SK-N-SH (cell line): ENCODE measurements around the gene TMPRSS9. TPM values are rescaled to one million over a fixed set of nuclear protein-coding genes. Genes with fewer than 3 reads are reported as not detected.

ENCODE experiments used
- CTCF ChIA-PET: fragments of 300-600, 350-600 bp; formaldehyde crosslinking; extraction: SDS; loops from one replicate; lab custom pipeline; 2021; lab: Yijun Ruan, JAX
- POLR2A ChIA-PET: fragments of 350-600 bp; sonication (Branson Sonifier 250); formaldehyde crosslinking; extraction: SDS; loops from one replicate; lab custom pipeline; 2020; ENCODE audit warnings: antibody characterized with exemption, inconsistent platforms; lab: Yijun Ruan, JAX
- DNase-seq: peaks from one replicate; pipeline ENCODE4 v3.0.0; 2012
- H2AFZ ChIP-seq: fragments of 200-600 bp; sonication (generic); 2 replicates; pipeline ENCODE4 v1.8.1; 2016; ENCODE audit warnings: antibody characterized with exemption, mild to moderate bottlenecking, low read depth
- H3F3A ChIP-seq: fragments of 200-600 bp; sonication (generic); replicated peaks from 2 replicates; pipeline ENCODE3; 2016; ENCODE audit warnings: antibody characterized with exemption, mild to moderate bottlenecking; ENCODE audit not compliant: insufficient read depth
- H3K27ac ChIP-seq, 2 experiments: fragments of 200-500 bp in 1 of 2; fragments of 200-600 bp in 1 of 2; sonication (Bioruptor generic) in 1 of 2; sonication (generic), shearing (Covaris generic) in 1 of 2; 2 replicates each; pipeline versions ENCODE4 v1.5.1 to v1.6.1; 2014 to 2016; ENCODE audit warnings: low read depth in 2 of 2, inconsistent platforms in 1 of 2, low read length in 1 of 2, mild to moderate bottlenecking in 1 of 2, mixed read lengths in 1 of 2
- H3K27me3 ChIP-seq: fragments of 200-600 bp; sonication (generic), shearing (Covaris generic); 2 replicates; pipeline ENCODE4 v1.6.1; 2016; ENCODE audit warnings: mixed run types; ENCODE audit not compliant: insufficient read depth
- H3K36me3 ChIP-seq, 2 experiments: fragments of 200-500 bp in 1 of 2; fragments of 200-600 bp in 1 of 2; sonication (Bioruptor generic) in 1 of 2; sonication (generic) in 1 of 2; replicated peaks in 1 of 2; 2 replicates each; pipeline versions ENCODE3 to v1.5.1; 2014 to 2016; ENCODE audit warnings: low read length in 1 of 2, mild to moderate bottlenecking in 1 of 2; ENCODE audit not compliant: insufficient read depth in 2 of 2, control insufficient read depth in 1 of 2
- H3K4me1 ChIP-seq, 2 experiments: fragments of 200-500 bp in 1 of 2; fragments of 200-600 bp in 1 of 2; sonication (Bioruptor generic) in 1 of 2; sonication (generic), shearing (Covaris generic) in 1 of 2; 2 replicates each; pipeline versions ENCODE4 v1.5.1 to v1.6.1; 2014 to 2016; ENCODE audit warnings: low read depth in 1 of 2, low read length in 1 of 2, mixed run types in 1 of 2; ENCODE audit not compliant: insufficient read depth in 2 of 2, control insufficient read depth in 1 of 2
- H3K4me2 ChIP-seq: fragments of 200-600 bp; sonication (generic), shearing (Covaris generic); 2 replicates; pipeline ENCODE4 v1.6.1; 2017; ENCODE audit warnings: mixed run types
- H3K4me3 ChIP-seq, 2 experiments: fragments of 200-500 bp in 1 of 2; fragments of 200-600 bp in 1 of 2; sonication (Bioruptor generic) in 1 of 2; sonication (generic), shearing (Covaris generic) in 1 of 2; 2 replicates each; pipeline versions ENCODE4 v1.5.1 to v1.8.1; 2014 to 2016; ENCODE audit warnings: low read depth in 2 of 2, inconsistent platforms in 1 of 2, low read length in 1 of 2, mild to moderate bottlenecking in 1 of 2, mixed read lengths in 1 of 2, moderate library complexity in 1 of 2
- H3K79me2 ChIP-seq: fragments of 200-600 bp; sonication (generic); 2 replicates; pipeline ENCODE4 v1.8.1; 2017; ENCODE audit warnings: mild to moderate bottlenecking; ENCODE audit not compliant: insufficient read depth
- H3K9ac ChIP-seq: fragments of 200-600 bp; sonication (generic); 2 replicates; pipeline ENCODE4 v1.6.1; 2017; ENCODE audit warnings: mixed run types
- H3K9me2 ChIP-seq: fragments of 200-600 bp; sonication (generic); 2 replicates; pipeline ENCODE4 v1.6.1; 2017; ENCODE audit warnings: mixed run types
- H3K9me3 ChIP-seq: fragments of 200-600 bp; sonication (generic); 2 replicates; pipeline ENCODE4 v1.6.1; 2017; ENCODE audit warnings: mixed run types, mild to moderate bottlenecking, moderate library complexity
- H4K20me1 ChIP-seq: fragments of 200-600 bp; sonication (generic); 2 replicates; pipeline ENCODE4 v1.6.1; 2017; ENCODE audit warnings: mild to moderate bottlenecking, mixed run types; ENCODE audit not compliant: insufficient read depth
- EP300 ChIP-seq, 2 experiments: IDR thresholded peaks; 2 replicates each; pipeline versions ENCODE4 v1.4.0 to v1.6.1; 2012; ENCODE audit warnings: borderline replicate concordance in 1 of 2, low read depth in 1 of 2, low read length in 1 of 2
- EZH2phosphoT487 ChIP-seq: fragments of 200-600 bp; sonication (generic); IDR thresholded peaks from 2 replicates; pipeline ENCODE4 v1.6.1; 2017; ENCODE audit warnings: low read depth, mixed run types, mild to moderate bottlenecking, antibody characterized with exemption, moderate library complexity, borderline replicate concordance
- NRF1 ChIP-seq: IDR thresholded peaks from 2 replicates; pipeline ENCODE4 v1.6.1; 2012; ENCODE audit warnings: low read depth, mild to moderate bottlenecking, low read length
- RFX5 ChIP-seq: IDR thresholded peaks from 2 replicates; pipeline ENCODE4 v1.6.1; 2012; ENCODE audit warnings: mild to moderate bottlenecking, improper control_type of control experiment, low read length
- RXRA ChIP-seq: IDR thresholded peaks from 2 replicates; pipeline ENCODE4 v1.4.0; 2012; ENCODE audit warnings: low read depth, mild to moderate bottlenecking, borderline replicate concordance
- SMC3 ChIP-seq: IDR thresholded peaks from 2 replicates; pipeline ENCODE4 v1.6.1; 2012; ENCODE audit warnings: low read depth, low read length, improper control_type of control experiment
- WGBS: methylation state at CpG from one replicate; pipeline ENCODE4 v1.1.6; 2017; ENCODE audit warnings: low lambda C conversion rate; 5-methylcytosine and 5-hydroxymethylcytosine counted together
- polyA plus RNA-seq, 3 experiments: library from polyadenylated mRNA; depleted of rRNA; stranded (reverse); fragments of >200 nt; gene quantifications; 2 replicates each; pipeline ENCODE4 v1.2.3, GENCODE V29; 2012
- TF ChIP-seq, protein P1 (sequence below): IDR thresholded peaks from 2 replicates; pipeline ENCODE4; 2012
- TF ChIP-seq, protein P2 (sequence below): IDR thresholded peaks from 2 replicates; pipeline ENCODE4 v1.6.1; 2012; ENCODE audit warnings: mild to moderate bottlenecking, low read depth, low read length, moderate library complexity

TMPRSS9 gene
- polyA plus RNA-seq, 1 of the 3 experiments (the other 2 are of a cell fraction) = not detected

DNA sequence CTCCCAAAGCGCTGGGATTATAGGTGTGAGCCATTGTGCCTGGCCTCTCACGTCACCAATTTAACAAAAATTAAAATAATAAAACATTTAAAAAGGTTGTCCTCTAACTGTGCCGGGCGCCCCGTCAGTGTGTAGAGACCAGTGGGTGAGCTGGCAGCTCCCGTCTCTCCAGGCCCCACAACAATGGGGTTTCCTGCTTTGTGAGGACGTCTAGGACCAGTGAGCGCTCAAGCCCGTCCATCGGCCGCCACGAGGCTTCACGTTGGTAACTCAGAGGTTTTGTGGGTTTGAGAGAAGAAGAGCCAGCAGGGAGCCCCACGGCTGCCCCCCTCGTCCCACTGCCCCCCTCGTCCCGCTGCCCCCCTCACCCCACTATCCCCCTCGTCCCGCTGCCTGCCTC, 36.4 kb upstream of the TMPRSS9 start:
- ChIA-PET CTCF (interaction anchor here (1.3 to 3.7 kb wide), 2 partner anchors 49 to 313 kb away, joined by 3 to 16 read pairs; no protein-coding TSS in a partner anchor), POLR2A (no interaction called here)
- H3K27ac ChIP-seq = no peak overlapping the region
- no peaks in the 10 kb centered on the region for H3K9me3 ChIP-seq
- peaks cover 3 to 21% of the 10 kb centered on the region in 2 experiments for H3K36me3 ChIP-seq
- no peaks in the 10 kb centered on the region for H3K9me2 ChIP-seq
- 93% methylated on average over 15 of the region's 19 CpGs for WGBS
- H3K27me3 ChIP-seq = no peaks in the 10 kb centered on the region
- H3K4me1 ChIP-seq = peaks cover 0 to 4% of the 10 kb centered on the region in 2 experiments; a peak in 2 of 4 replicates
- no peak overlapping the region for H2AFZ ChIP-seq
- peaks cover 32% of the 10 kb centered on the region for H3K79me2 ChIP-seq
- DNase-seq = no peak
- 0 out of 2 replicates have a peak, but pooled peaks cover 8% of the 10 kb centered on the region for H4K20me1 ChIP-seq
- no peak overlapping the region for H3K4me3 ChIP-seq
- TF ChIP-seq, protein P1, sequence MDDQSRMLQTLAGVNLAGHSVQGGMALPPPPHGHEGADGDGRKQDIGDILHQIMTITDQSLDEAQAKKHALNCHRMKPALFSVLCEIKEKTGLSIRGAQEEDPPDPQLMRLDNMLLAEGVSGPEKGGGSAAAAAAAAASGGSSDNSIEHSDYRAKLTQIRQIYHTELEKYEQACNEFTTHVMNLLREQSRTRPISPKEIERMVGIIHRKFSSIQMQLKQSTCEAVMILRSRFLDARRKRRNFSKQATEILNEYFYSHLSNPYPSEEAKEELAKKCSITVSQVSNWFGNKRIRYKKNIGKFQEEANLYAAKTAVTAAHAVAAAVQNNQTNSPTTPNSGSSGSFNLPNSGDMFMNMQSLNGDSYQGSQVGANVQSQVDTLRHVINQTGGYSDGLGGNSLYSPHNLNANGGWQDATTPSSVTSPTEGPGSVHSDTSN = no peak
- TF ChIP-seq RXRA (no peak), EZH2phosphoT487 (no peak), NRF1 (no peak)
- TF ChIP-seq, protein P2, sequence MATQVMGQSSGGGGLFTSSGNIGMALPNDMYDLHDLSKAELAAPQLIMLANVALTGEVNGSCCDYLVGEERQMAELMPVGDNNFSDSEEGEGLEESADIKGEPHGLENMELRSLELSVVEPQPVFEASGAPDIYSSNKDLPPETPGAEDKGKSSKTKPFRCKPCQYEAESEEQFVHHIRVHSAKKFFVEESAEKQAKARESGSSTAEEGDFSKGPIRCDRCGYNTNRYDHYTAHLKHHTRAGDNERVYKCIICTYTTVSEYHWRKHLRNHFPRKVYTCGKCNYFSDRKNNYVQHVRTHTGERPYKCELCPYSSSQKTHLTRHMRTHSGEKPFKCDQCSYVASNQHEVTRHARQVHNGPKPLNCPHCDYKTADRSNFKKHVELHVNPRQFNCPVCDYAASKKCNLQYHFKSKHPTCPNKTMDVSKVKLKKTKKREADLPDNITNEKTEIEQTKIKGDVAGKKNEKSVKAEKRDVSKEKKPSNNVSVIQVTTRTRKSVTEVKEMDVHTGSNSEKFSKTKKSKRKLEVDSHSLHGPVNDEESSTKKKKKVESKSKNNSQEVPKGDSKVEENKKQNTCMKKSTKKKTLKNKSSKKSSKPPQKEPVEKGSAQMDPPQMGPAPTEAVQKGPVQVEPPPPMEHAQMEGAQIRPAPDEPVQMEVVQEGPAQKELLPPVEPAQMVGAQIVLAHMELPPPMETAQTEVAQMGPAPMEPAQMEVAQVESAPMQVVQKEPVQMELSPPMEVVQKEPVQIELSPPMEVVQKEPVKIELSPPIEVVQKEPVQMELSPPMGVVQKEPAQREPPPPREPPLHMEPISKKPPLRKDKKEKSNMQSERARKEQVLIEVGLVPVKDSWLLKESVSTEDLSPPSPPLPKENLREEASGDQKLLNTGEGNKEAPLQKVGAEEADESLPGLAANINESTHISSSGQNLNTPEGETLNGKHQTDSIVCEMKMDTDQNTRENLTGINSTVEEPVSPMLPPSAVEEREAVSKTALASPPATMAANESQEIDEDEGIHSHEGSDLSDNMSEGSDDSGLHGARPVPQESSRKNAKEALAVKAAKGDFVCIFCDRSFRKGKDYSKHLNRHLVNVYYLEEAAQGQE = no peak
- no peak overlapping the region for H3K9ac ChIP-seq
- no peak overlapping the region for H3K4me2 ChIP-seq
- H3F3A ChIP-seq = no peaks in the 10 kb centered on the region

DNA sequence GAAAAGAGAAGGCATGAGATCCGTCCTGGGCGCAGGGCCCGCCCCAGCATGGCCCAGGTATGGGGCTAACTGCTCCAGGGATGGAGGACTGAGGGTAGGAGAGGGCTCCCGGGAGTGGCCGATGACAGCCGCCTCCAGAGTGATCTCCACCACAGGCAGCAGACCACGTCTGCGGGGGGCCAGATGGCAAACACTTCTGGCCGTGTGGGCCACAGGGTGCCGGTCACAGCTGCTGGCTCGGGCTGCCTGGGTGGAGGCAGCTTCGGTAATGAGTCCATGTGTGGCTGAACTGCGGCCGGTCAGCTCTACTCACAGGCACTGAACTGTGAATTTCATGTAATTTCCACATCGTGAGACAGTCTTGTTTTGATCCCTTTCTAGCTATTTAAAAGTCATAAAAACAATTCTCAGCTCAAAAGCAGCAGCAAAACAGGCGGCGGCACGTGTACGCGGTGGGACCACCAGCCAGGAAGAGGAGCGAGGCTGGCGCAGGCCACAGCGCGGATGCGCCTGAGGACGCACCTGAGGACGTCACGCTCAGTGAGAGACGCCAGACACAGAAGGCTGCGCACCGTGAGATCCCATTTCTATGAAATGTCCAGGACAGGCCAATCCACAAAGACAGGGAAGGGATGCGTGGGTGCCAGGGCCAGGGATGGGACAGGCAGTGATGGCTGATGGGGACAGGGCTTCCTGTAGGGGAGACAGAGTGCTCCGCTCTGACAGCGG, 35.7 kb upstream of the TMPRSS9 start:
- Histone ChIP-seq H4K20me1 (0 out of 2 replicates have a peak, but pooled peaks cover 8% of the 10 kb centered on the region), H3K4me1 (peaks cover 1 to 8% of the 10 kb centered on the region in 2 experiments; a peak in 2 of 4 replicates), H3K36me3 (peaks cover 3 to 21% of the 10 kb centered on the region in 2 experiments), H3F3A (no peaks in the 10 kb centered on the region), H3K27me3 (no peaks in the 10 kb centered on the region), H3K9me2 (no peaks in the 10 kb centered on the region), H3K9me3 (no peaks in the 10 kb centered on the region), H3K79me2 (peaks cover 39% of the 10 kb centered on the region), H3K27ac (no peak overlapping the region), H2AFZ (no peak overlapping the region), H3K4me3 (no peak overlapping the region), H3K4me2 (no peak overlapping the region), H3K9ac (no peak overlapping the region)
- WGBS = 94% methylated on average over 28 of the region's 34 CpGs
- ChIA-PET POLR2A (no interaction called here), CTCF (interaction anchor here (3.7 to 5.2 kb wide), 2 partner anchors 9 to 49 kb away, joined by 16 to 51 read pairs; no protein-coding TSS in a partner anchor)
- no peak for DNase-seq
- TF ChIP-seq RFX5 = no peak
- TF ChIP-seq SMC3 = no peak
- TF ChIP-seq EP300 (IDR thresholded peaks at IDR 0.05; ENCODE audit: borderline replicate concordance in 1 of 2, low read depth in 1 of 2, low read length in 1 of 2) = no peak
